Adipocyte (in vitro differentiated cells): Measurements from ENCODE around the gene PAX7.

Experiments
- DNase-seq: peaks from one replicate; pipeline ENCODE4 v3.0.0-alpha.2; 2015; ENCODE audit warnings: low read depth
- H3K27me3 ChIP-seq: replicated peaks from 2 replicates; pipeline ENCODE4 v1.7.0; 2013; ENCODE audit warnings: mild to moderate bottlenecking, low read length, moderate library complexity; ENCODE audit not compliant: control insufficient read depth, insufficient read depth
- H3K36me3 ChIP-seq: 2 replicates; pipeline ENCODE4 v1.7.0; 2013; ENCODE audit warnings: low read length, mild to moderate bottlenecking, moderate library complexity; ENCODE audit not compliant: control insufficient read depth, insufficient read depth, severe bottlenecking
- H3K4me1 ChIP-seq: 2 replicates; pipeline ENCODE4 v1.7.0; 2013; ENCODE audit warnings: mild to moderate bottlenecking, low read length, moderate library complexity; ENCODE audit not compliant: control insufficient read depth, insufficient read depth
- H3K4me3 ChIP-seq: 2 replicates; pipeline ENCODE4 v1.7.0; 2013; ENCODE audit warnings: mild to moderate bottlenecking, low read length, moderate library complexity
- H3K9ac ChIP-seq: 2 replicates; pipeline ENCODE4 v1.7.0; 2013; ENCODE audit warnings: mild to moderate bottlenecking, low read length, moderate library complexity
- H3K9me3 ChIP-seq: 2 replicates; pipeline ENCODE4 v1.7.0; 2013; ENCODE audit warnings: mild to moderate bottlenecking, low read length, moderate library complexity; ENCODE audit not compliant: control insufficient read depth

The PAX7 gene

GRCh38 chr1:18796950-18797349 is 166.3 kb downstream of the PAX7 start:
- Histone ChIP-seq H3K27me3 (peaks cover 24% of the 10 kb centered on the region), H3K4me1 (no peaks in the 10 kb centered on the region), H3K4me3 (no peak overlapping the region), H3K9me3 (peaks cover 13% of the 10 kb centered on the region), H3K9ac (no peak overlapping the region), H3K36me3 (no peaks in the 10 kb centered on the region)
- DNase-seq = no peak
